Tibial artery (tissue), 4 donors: ENCODE data around the gene LTBP4.
"Not testable (repeated sequence)": the region's sequence is repeated elsewhere in the genome, so short reads cannot be mapped to it uniquely, and the experiment has no call there.

Experiments
- DNase-seq, 2 donors: peaks; one replicate each; pipeline ENCODE4 v3.0.0-alpha.2; 2019
- H3K27ac ChIP-seq, 2 donors: fragments of 200-600 bp; sonication (generic) in 1 of 2; 1 replicate in 1 of 2; 2 replicates in 1 of 2; pipeline ENCODE4 v1.5.1; 2018 to 2019; ENCODE audit warnings: mild to moderate bottlenecking in 1 of 2
- H3K27me3 ChIP-seq, 2 donors: fragments of 200-600 bp; sonication (generic) in 1 of 2; one replicate each; pipeline versions ENCODE4 v1.5.1 to v1.6.0; 2016 to 2019
- H3K36me3 ChIP-seq, 3 donors: fragments of 200-600 bp; sonication (generic) in 2 of 3; one replicate each; pipeline ENCODE4 v1.5.1; 2016 to 2019; ENCODE audit warnings: mild to moderate bottlenecking in 2 of 3
- H3K4me1 ChIP-seq, 4 donors: fragments of 200-600 bp; sonication (generic) in 2 of 4; 1 replicate in 3 of 4; 2 replicates in 1 of 4; pipeline ENCODE4 v1.5.1; 2016 to 2019
- H3K4me3 ChIP-seq, 2 donors: fragments of 200-600 bp; sonication (generic) in 1 of 2; 1 replicate in 1 of 2; 2 replicates in 1 of 2; pipeline ENCODE4 v1.5.1; 2018 to 2019; ENCODE audit warnings: mild to moderate bottlenecking in 2 of 2
- H3K9me3 ChIP-seq, 3 donors: fragments of 200-600 bp; sonication (generic) in 1 of 3; one replicate each; pipeline ENCODE4 v1.5.1; 2016 to 2019
- intact Hi-C: fragments of 100-400 bp; cut with DNase I; formaldehyde crosslinking; loops from one replicate; pipeline ENCODE4 v1.15.0; 2023; ENCODE audit warnings: low total_unique reads
- TF ChIP-seq, protein P1 (sequence below), 2 experiments: fragments of 200-600 bp in 1 of 2; fragments of 450-650 bp in 1 of 2; IDR thresholded peaks; one replicate each; pipeline ENCODE4 v1.5.1; 2017 to 2019; ENCODE audit warnings: antibody characterized with exemption in 2 of 2, mild to moderate bottlenecking in 1 of 2, moderate library complexity in 1 of 2

The LTBP4 gene

DNA sequence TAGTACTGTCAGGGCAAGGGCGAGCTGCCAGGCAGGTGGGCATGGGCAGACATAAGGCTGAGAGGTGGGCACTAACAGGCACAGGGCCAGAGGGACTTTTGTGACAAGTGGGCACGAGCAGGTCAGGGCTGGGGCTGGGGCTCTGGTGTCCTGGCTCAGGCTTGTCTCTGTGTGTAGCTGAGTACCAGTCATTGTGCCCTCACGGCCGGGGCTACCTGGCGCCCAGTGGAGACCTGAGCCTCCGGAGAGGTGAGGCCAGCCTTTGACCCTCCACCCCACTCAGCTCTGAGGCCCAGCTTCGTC lies 21.6 kb downstream of the LTBP4 start:
- Histone ChIP-seq H3K27me3 (no peaks in the 10 kb centered on the region), H3K36me3 (peaks cover 39 to 82% (median 63%) of the 10 kb centered on the region in 3 donors), H3K4me1 (no peaks in the 10 kb centered on the region), H3K27ac (no peak overlapping the region), H3K4me3 (no peak overlapping the region), H3K9me3 (no peaks in the 10 kb centered on the region)
- TF ChIP-seq, protein P1, sequence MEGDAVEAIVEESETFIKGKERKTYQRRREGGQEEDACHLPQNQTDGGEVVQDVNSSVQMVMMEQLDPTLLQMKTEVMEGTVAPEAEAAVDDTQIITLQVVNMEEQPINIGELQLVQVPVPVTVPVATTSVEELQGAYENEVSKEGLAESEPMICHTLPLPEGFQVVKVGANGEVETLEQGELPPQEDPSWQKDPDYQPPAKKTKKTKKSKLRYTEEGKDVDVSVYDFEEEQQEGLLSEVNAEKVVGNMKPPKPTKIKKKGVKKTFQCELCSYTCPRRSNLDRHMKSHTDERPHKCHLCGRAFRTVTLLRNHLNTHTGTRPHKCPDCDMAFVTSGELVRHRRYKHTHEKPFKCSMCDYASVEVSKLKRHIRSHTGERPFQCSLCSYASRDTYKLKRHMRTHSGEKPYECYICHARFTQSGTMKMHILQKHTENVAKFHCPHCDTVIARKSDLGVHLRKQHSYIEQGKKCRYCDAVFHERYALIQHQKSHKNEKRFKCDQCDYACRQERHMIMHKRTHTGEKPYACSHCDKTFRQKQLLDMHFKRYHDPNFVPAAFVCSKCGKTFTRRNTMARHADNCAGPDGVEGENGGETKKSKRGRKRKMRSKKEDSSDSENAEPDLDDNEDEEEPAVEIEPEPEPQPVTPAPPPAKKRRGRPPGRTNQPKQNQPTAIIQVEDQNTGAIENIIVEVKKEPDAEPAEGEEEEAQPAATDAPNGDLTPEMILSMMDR (IDR thresholded peaks at IDR 0.05) = no peak
- intact Hi-C loops = no loop called here
- DNase-seq = no peak

DNA sequence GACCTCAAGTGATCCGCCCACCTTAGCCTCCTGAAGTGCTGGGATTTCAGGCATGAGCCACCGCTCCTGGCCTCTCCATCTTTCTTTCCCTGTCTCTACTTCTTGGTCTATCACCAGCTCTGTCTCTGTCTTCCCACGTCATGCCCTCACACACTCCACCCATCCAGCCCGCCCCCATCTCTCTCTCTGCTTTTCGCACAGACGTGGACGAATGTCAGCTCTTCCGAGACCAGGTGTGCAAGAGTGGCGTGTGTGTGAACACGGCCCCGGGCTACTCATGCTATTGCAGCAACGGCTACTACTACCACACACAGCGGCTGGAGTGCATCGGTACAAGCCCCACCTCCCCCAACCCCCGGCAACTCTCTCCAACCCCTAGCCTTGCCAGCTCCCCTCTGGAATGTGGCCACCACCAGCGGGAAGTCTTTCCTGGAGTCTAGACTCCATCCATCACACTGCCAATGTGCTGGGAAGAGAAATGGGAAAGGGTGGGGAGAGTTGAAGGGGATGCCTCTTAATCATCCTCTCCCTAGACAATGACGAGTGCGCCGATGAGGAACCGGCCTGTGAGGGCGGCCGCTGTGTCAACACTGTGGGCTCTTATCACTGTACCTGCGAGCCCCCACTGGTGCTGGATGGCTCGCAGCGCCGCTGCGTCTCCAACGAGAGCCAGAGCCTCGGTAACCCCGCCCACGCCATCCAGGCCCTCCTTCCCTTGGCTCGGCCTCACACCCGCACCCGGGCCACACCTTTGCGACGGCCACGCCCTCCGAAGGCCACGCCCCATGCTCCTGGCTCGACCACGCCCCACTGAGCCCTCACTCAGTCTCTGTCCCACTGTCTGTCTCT lies 22.5 kb downstream of the LTBP4 start:
- Histone ChIP-seq H3K27ac (no peak overlapping the region), H3K4me3 (no peak overlapping the region), H3K27me3 (no peaks in the 10 kb centered on the region), H3K4me1 (no peaks in the 10 kb centered on the region), H3K36me3 (peaks cover 39 to 89% (median 63%) of the 10 kb centered on the region in 3 donors), H3K9me3 (no peaks in the 10 kb centered on the region)
- intact Hi-C loops = no loop called here
- DNase-seq = no peak
- TF ChIP-seq, protein P1 (IDR thresholded peaks at IDR 0.05) = no peak

DNA sequence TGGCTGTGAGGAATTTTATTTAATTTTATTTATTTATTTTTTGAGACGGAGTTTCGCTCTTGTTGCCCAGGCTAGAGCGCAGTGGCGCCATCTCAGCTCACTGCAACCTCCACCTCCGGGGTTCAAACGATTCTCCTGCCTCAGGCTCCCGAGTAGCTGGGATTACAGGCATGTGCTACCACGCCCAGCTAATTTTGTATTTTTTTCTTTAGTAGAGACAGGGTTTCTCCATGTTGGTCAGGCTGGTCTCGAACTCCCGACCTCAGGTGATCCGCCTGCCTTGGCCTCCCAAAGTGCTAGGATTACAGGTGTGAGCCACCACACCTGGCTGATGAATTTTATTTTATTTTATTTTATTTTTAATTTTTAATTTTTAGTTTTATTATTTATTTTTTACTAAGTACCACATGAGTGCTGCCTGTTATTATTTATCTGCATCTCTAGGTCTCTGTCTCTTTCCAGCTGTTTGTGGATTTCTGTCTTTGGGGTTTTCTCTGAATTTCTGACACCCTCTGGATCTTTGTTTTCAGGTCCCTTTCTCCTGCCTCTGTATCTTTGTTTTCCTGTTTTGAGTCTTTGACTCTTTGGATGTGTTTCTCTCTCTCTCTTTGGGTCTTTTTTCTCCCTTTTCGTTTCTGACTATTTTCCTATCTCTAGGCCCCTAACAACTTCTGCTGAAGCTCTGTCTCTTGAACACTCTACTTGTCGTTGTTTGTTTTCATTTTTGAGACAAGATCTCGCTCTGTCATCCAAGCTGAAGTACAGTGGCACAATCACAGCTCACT lies 23.4 kb downstream of the LTBP4 start:
- H3K9me3 ChIP-seq, H3K27ac ChIP-seq, H3K4me3 ChIP-seq, H3K4me1 ChIP-seq, H3K27me3 ChIP-seq, intact Hi-C loops, DNase-seq: not testable (repeated sequence)
- peaks cover 30 to 93% (median 62%) of the 10 kb centered on the region in 3 donors for H3K36me3 ChIP-seq

DNA sequence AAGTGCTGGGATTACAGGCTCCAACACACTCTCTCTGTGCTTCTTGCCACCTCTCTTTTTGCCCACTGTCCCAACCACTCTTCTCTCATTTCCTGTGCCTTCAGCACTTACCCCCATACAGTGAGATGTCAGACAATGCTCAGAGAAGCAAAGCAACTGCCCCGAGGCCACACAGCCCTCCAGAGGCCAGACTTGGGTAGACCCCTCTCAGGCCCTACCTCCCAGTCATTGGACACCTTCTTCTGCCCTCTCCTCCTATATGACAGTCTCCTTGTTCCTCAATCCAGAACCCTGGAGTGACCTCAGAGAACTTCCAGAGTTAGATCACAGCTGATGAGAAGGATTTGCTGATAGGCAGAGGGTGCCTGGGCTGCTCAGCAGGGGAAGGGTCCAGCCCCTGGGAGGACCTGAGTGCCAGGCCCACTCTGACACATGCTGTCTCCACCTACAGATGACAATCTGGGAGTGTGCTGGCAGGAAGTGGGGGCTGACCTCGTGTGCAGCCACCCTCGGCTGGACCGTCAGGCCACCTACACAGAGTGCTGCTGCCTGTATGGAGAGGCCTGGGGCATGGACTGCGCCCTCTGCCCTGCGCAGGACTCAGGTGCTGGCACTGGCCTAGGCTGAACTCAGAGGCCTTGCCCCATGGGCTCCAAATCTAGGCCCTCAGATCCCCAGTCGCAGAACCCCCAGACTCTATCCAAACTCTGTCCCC lies 24.4 kb downstream of the LTBP4 start:
- intact Hi-C loops = no loop called here
- TF ChIP-seq, protein P1 (IDR thresholded peaks at IDR 0.05) = no peak
- Histone ChIP-seq H3K4me3 (no peak overlapping the region), H3K9me3 (no peaks in the 10 kb centered on the region), H3K4me1 (no peaks in the 10 kb centered on the region), H3K27ac (no peak overlapping the region), H3K36me3 (peaks cover 25 to 86% (median 62%) of the 10 kb centered on the region in 3 donors), H3K27me3 (no peaks in the 10 kb centered on the region)
- no peak for DNase-seq

DNA sequence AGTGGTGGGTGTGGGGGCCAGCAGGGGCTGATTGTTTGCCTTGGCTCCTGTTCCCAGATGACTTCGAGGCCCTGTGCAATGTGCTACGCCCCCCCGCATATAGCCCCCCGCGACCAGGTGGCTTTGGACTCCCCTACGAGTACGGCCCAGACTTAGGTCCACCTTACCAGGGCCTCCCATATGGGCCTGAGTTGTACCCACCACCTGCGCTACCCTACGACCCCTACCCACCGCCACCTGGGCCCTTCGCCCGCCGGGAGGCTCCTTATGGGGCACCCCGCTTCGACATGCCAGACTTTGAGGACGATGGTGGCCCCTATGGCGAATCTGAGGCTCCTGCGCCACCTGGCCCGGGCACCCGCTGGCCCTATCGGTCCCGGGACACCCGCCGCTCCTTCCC lies 25.7 kb downstream of the LTBP4 start:
- TF ChIP-seq, protein P1 (IDR thresholded peaks at IDR 0.05) = no peak
- Histone ChIP-seq H3K27ac (no peak overlapping the region), H3K4me1 (no peaks in the 10 kb centered on the region), H3K9me3 (no peaks in the 10 kb centered on the region), H3K36me3 (peaks cover 14 to 73% (median 49%) of the 10 kb centered on the region in 3 donors), H3K4me3 (no peak overlapping the region), H3K27me3 (no peaks in the 10 kb centered on the region)
- DNase-seq = no peak
- intact Hi-C loops = no loop called here
